ENCODE data around the gene GOLGA8H.
"Not testable (repeated sequence)": the region's sequence is repeated elsewhere in the genome, so short reads cannot be mapped to it uniquely, and the experiment has no call there.

Gene GOLGA8H, protein sequence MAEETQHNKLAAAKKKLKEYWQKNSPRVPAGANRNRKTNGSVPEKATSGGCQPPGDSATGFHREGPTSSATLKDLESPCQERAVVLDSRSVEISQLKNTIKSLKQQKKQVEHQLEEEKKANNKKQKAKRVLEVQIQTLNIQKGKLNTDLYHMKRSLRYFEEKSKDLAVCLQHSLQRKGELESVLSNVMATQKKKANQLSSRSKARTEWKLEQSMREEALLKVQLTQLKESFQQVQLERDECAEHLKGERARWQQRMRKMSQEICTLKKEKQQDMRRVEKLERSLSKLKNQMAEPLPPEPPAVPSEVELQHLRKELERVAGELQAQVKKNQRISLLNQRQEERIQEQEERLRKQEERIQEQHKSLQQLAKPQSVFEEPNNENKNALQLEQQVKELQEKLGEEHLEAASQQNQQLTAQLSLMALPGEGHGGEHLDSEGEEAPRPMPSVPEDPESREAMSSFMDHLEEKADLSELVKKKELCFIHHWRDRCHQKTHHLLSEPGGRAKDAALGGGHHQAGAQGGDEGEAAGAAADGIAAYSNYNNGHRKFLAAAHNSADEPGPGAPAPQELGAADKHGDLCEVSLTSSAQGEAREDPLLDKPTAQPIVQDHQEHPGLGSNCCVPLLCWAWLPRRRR

GRCh38 chr15:30603796-30604195 lies at the start of gene GOLGA8H:
GOLGA8H (plus strand) TSS chr15:30604028; CDS start chr15:30604126, 98 bp downstream.
- not testable (repeated sequence) for DNase-seq (ENCODE audit: low spot score)

DNA sequence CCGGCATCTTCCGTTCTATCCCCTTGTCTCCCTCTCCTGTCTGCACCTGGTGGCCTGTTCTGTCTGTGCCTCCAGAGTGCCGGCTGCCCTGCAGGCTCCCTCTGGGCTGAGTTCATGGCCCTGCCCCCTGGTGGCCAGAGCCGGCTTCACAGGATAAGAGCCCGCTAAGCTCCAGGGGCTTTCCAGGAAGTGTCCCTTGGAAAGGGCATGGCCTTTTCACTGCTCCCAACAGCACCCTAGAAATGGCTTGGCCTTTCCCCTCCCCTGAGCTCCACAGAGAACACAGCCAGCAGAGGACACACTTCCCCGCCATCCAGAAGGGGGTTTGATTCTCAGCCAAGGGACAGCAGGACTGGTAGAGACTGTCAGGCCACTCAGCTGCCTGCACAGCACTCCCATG lies 36.9 kb upstream of the GOLGA8H start:
- not testable (repeated sequence) for DNase-seq (ENCODE audit: low spot score)

DNA sequence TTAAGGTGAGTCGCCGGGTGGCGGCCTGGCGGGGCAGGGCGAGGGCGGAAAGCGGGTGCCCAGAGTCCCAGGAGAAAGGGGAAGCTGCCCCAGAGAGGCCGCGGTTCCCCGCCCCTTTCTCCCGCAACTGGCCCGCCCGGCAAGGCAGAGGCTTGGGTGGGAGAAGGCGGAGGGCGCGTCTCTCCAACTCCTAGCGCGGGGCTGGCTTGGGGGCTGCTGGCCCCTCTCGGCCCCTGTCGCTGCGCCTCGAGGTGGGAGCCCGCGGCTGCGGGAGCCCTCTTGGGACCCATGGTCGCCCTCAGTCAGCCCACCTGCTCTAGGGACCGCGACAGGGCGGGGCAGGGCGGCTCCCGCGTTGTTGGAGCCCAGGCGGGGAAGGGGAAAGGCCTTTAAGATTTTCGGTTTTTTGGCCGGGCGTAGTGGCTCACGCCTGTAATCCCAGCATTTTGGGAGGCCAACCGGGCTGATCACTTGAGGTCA lies 30.8 kb upstream of the GOLGA8H start:
- not testable (repeated sequence) for DNase-seq (ENCODE audit: low spot score)

- DNase-seq (ENCODE audit: low spot score): not testable (repeated sequence)
Observed at GRCh38 chr15:30579394-30579970, 24.3 kb upstream of the GOLGA8H start.

DNA sequence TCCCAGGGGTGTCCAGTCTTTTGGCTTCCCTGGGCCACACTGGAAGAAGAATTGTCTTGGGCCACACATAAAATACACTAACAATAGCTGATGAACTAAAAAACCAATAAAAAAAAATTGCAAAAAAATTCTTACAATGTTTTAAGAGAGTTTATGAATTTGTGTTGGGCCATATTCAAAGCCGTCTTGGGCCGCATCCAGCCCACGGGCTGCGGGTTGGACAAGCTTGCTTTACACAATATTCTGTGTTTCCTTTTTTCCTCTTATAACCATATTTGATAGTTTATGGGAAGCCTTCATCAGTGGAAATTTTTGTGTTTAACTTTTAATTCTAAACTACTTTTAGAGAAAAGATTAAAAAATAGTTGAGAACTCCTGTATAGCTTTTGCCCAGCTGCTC lies 23.1 kb upstream of the GOLGA8H start:
- DNase-seq (ENCODE audit: low spot score): not testable (repeated sequence)

DNA sequence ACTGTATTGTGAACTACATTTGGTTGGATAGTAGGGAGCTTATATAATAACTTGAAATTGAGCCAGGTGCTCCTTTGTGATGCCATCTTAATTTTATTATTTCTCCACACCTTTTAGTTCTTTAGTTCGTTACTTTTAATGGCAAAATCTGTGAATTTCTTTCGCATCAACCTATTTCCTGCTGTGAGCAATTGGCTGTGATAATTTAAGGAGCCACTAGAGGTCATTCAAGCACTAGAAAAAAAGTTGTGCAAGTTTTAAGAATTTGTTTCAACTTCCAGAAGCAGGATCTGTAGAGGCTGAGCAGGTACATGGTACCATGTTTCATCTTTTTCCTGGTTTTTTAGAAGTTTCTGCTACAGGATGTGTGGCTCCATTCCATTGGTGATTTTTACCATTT lies 4.9 kb upstream of the GOLGA8H start:
- DNase-seq (ENCODE audit: low spot score): not testable (repeated sequence)

DNA sequence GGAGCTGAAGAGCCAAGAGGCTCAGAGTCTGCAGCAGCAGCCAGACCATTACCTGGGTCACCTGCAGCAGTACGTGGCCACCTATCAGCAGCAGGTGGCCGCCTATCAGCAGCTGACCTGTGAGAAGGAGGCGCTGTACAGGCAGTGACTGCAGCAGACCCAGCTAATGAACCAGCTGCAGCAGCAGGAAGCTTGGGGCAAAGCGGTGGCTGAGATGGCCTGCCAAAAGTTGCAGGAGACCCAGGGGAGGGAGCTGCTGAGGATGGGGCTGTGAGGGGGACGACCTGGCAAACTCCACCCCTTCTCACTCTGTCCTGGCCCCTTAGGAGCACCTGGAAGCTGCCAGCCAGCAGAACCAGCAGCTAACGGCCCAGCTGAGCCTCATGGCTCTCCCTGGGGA lies 8.4 kb downstream of the GOLGA8H start:
- not testable (repeated sequence) for DNase-seq (ENCODE audit: low spot score)

DNA sequence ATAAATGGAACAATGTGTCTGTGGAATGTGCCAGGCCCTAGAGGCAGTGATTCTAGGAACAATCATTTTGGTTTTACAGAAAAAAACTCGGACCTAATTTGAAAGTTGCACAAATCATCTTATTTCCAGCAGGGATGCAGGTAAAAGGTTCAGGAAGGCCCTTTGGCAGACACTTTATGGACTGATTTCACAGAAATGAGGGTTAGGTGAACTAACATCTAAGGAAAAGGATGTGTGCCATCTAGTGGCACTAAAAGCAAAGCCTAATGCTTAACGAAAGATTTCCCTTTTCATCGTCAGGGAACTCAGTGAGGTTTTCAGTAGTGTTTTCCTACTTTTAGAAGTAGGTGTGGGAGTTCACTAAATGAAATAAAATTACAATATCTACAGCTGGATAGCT lies 17.5 kb downstream of the GOLGA8H start:
- DNase-seq (ENCODE audit: low spot score): not testable (repeated sequence)

- peak; percentile 50 for DNase-seq (ENCODE audit: low spot score)
Observed at GRCh38 chr15:30625436-30626193, 21.8 kb downstream of the GOLGA8H start, which contains the start of gene ARHGAP11B. ARHGAP11B (plus strand) TSS chr15:30626128.

DNA sequence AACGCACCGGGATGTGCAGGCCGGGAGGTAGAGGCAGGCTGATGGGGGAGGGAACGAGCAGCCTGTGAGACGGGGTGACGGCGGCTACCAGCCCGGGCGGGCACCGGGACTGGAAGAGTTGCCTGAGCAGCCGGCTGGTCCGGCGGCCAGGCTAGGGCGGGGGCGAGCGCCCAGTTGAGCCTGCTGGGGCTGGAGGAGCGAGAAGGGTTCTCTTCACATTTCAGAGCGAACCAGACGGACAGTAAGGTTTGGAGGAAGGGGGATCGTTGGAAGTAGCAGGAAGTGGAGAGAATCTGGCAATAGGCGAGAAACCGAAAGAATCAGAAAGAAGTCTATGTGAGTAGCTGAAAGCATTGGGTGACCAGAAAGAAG lies 22.4 kb downstream of the GOLGA8H start:
- not testable (repeated sequence) for DNase-seq (ENCODE audit: low spot score)

GRCh38 chr15:30626632-30627031 lies 22.8 kb downstream of the GOLGA8H start:
- not testable (repeated sequence) for DNase-seq (ENCODE audit: low spot score)

- DNase-seq (ENCODE audit: low spot score): no peak
Observed at GRCh38 chr15:30650012-30650929, 46.4 kb downstream of the GOLGA8H start.

- DNase-seq (ENCODE audit: low spot score): not testable (repeated sequence)
Observed at GRCh38 chr15:30661154-30661553, 57.3 kb downstream of the GOLGA8H start.

Measured in HuH-7 (cell line).